Fibroblast of lung (primary cell): Measurements from ENCODE around the gene ADH6. TPM values are rescaled to one million over a fixed set of nuclear protein-coding genes. Genes with fewer than 3 reads are reported as not detected.
"Not testable (repeated sequence)": the region's sequence is repeated elsewhere in the genome, so short reads cannot be mapped to it uniquely, and the experiment has no call there.

ENCODE experiments used
- DNase-seq, 2 donors: peaks; one replicate each; pipeline versions ENCODE4 v3.0.0 to v3.0.0-alpha.2; 2010; ENCODE audit warnings: low read depth in 2 of 2
- H2AFZ ChIP-seq: 2 replicates; pipeline ENCODE4 v1.5.1; 2012; ENCODE audit warnings: low read length, control low read depth, inconsistent platforms
- H3K27ac ChIP-seq: 2 replicates; pipeline ENCODE4 v1.5.1; 2011; ENCODE audit warnings: low read length, control low read depth; ENCODE audit not compliant: insufficient read depth
- H3K27me3 ChIP-seq: 2 replicates; pipeline ENCODE4 v1.5.1; 2011; ENCODE audit warnings: mild to moderate bottlenecking, low read length; ENCODE audit not compliant: control insufficient read depth, insufficient read depth
- H3K36me3 ChIP-seq: 2 replicates; pipeline ENCODE4 v1.5.1; 2011; ENCODE audit warnings: low read length; ENCODE audit not compliant: control insufficient read depth, insufficient read depth
- H3K4me1 ChIP-seq: 2 replicates; pipeline ENCODE4 v1.5.1; 2011; ENCODE audit warnings: low read length; ENCODE audit not compliant: control insufficient read depth, insufficient read depth; ENCODE audit errors: extremely low read depth
- H3K4me2 ChIP-seq: 2 replicates; pipeline ENCODE4 v1.5.1; 2011; ENCODE audit warnings: low read length, control low read depth; ENCODE audit not compliant: insufficient read depth; ENCODE audit errors: extremely low read depth
- H3K4me3 ChIP-seq, 4 experiments: fragments of 200-600 bp in 1 of 4; sonication (generic) in 1 of 4; replicated peaks in 1 of 4; 2 replicates each; pipeline ENCODE4 v1.5.1; 2011 to 2016; ENCODE audit warnings: low read length in 4 of 4, low read depth in 3 of 4, mild to moderate bottlenecking in 3 of 4, control low read depth in 2 of 4, inconsistent platforms in 1 of 4, mixed read lengths in 1 of 4; ENCODE audit not compliant: insufficient read depth in 1 of 4; ENCODE audit errors: control extremely low read depth in 1 of 4
- H3K79me2 ChIP-seq: 2 replicates; pipeline ENCODE4 v1.5.1; 2012; ENCODE audit warnings: mild to moderate bottlenecking, low read length, inconsistent platforms; ENCODE audit not compliant: control insufficient read depth, insufficient read depth
- H3K9ac ChIP-seq: 2 replicates; pipeline ENCODE4 v1.5.1; 2011; ENCODE audit warnings: mild to moderate bottlenecking, low read length, control low read depth; ENCODE audit not compliant: insufficient read depth
- H3K9me3 ChIP-seq: 2 replicates; pipeline ENCODE4 v1.5.1; 2012; ENCODE audit warnings: low read depth, low read length; ENCODE audit not compliant: control insufficient read depth, insufficient read depth
- H4K20me1 ChIP-seq: 2 replicates; pipeline ENCODE4 v1.5.1; 2011; ENCODE audit warnings: low read length; ENCODE audit not compliant: control insufficient read depth, insufficient read depth; ENCODE audit errors: extremely low read depth
- EZH2 ChIP-seq: IDR thresholded peaks from 2 replicates; pipeline ENCODE4 v1.5.1; 2012; ENCODE audit warnings: low read length, control low read depth, mild to moderate bottlenecking; ENCODE audit errors: missing control alignments
- polyA plus RNA-seq, 2 donors: library from polyadenylated mRNA; depleted of rRNA in 1 of 2; stranded (reverse) in 1 of 2; unstranded in 1 of 2; fragments of >200 nt; gene quantifications; 2 replicates each; pipeline ENCODE4 v1.2.1, GENCODE V29; 2011 to 2012; ENCODE audit warnings: missing spikeins in 1 of 2
- total RNA-seq: library from RNA; depleted of rRNA; stranded (reverse); fragments of >200 nt; gene quantifications from 2 replicates; pipeline ENCODE4 v1.2.1, GENCODE V29; 2014
- TF ChIP-seq, protein P1 (sequence below), 2 donors: IDR thresholded peaks in 1 of 2; conservative IDR thresholded peaks in 1 of 2; 1 replicate in 1 of 2; 2 replicates in 1 of 2; pipeline ENCODE4 v1.5.1; 2011 to 2012; ENCODE audit warnings: low read length in 2 of 2, control low read depth in 1 of 2, inconsistent platforms in 1 of 2, low read depth in 1 of 2, mild to moderate bottlenecking in 1 of 2

ADH6 gene
- total and polyA plus RNA-seq, 2 donors (not counting 1 experiment from before 2014, with no cell fraction given), result 0.17 to 0.68 TPM

DNA sequence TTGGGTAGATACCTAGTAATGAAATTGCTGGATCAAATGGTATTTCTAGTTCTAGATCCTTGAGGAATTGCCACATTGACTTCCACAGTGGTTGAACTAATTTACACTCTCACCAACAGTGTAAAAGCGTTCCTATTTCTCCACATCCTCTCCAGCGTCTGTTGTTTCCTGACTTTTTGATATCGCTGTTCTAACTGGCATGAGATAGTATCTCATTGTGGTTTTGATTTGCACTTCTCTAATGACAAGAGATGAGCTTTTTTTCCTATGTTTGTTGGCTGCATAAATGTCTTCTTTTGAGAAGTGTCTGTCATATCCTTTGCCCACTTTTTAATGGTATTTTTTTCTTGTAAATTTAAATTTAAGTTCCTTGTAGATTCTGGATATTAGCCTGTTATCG, 8.6 kb upstream of the ADH6 start:
- H3K27me3 ChIP-seq, H2AFZ ChIP-seq, H4K20me1 ChIP-seq, H3K9ac ChIP-seq, H3K79me2 ChIP-seq, DNase-seq, H3K9me3 ChIP-seq, H3K4me2 ChIP-seq, H3K4me1 ChIP-seq, H3K4me3 ChIP-seq, H3K36me3 ChIP-seq, H3K27ac ChIP-seq: not testable (repeated sequence)

GRCh38 chr4:99221980-99222379, 2.9 kb upstream of the ADH6 start:
- no peaks in the 10 kb centered on the region for H4K20me1 ChIP-seq
- no peak overlapping the region for H3K4me2 ChIP-seq
- no peaks in the 10 kb centered on the region for H3K27me3 ChIP-seq
- no peak overlapping the region for H2AFZ ChIP-seq
- peak in 1 of 2 donors; percentile 81 for DNase-seq
- no peak overlapping the region for H3K4me3 ChIP-seq
- TF ChIP-seq EZH2, result no peak
- TF ChIP-seq, protein P1, sequence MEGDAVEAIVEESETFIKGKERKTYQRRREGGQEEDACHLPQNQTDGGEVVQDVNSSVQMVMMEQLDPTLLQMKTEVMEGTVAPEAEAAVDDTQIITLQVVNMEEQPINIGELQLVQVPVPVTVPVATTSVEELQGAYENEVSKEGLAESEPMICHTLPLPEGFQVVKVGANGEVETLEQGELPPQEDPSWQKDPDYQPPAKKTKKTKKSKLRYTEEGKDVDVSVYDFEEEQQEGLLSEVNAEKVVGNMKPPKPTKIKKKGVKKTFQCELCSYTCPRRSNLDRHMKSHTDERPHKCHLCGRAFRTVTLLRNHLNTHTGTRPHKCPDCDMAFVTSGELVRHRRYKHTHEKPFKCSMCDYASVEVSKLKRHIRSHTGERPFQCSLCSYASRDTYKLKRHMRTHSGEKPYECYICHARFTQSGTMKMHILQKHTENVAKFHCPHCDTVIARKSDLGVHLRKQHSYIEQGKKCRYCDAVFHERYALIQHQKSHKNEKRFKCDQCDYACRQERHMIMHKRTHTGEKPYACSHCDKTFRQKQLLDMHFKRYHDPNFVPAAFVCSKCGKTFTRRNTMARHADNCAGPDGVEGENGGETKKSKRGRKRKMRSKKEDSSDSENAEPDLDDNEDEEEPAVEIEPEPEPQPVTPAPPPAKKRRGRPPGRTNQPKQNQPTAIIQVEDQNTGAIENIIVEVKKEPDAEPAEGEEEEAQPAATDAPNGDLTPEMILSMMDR (conservative IDR thresholded peaks at IDR 0.05 in 1 of 2, IDR thresholded peaks at IDR 0.05 in 1 of 2; ENCODE audit: low read depth in 1 of 2, low read length in 2 of 2), result no peak
- H3K36me3 ChIP-seq, result no peaks in the 10 kb centered on the region
- no peaks in the 10 kb centered on the region for H3K9me3 ChIP-seq
- H3K9ac ChIP-seq, result no peak overlapping the region
- H3K4me1 ChIP-seq, result no peaks in the 10 kb centered on the region
- H3K79me2 ChIP-seq, result no peaks in the 10 kb centered on the region
- no peak overlapping the region for H3K27ac ChIP-seq

DNA sequence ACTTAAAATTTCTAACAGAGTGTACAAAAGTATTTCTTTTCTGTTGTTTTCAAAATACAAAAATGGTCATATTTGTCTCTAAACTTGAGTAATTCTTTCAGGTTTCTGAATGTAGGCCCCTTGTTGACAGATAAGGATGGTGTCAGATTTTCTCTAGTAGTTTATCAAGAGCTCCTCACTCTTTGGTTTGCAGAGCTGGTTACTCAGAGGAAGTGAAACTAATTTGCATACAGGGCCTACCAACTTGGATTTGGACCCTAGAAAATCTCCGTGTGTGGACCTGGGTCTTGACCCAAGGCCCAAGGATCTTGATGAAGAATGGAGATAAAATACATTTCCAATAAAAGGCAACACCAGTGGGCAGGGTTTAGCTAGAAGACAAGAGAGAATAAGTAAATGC, 433 bp upstream of the ADH6 start:
- Histone ChIP-seq H3K4me1 (no peaks in the 10 kb centered on the region), H3K79me2 (no peaks in the 10 kb centered on the region), H4K20me1 (no peaks in the 10 kb centered on the region), H3K9me3 (no peaks in the 10 kb centered on the region), H3K27ac (no peak overlapping the region), H3K9ac (no peak overlapping the region), H3K4me3 (no peak overlapping the region), H3K36me3 (no peaks in the 10 kb centered on the region), H3K4me2 (no peak overlapping the region), H2AFZ (no peak overlapping the region), H3K27me3 (no peaks in the 10 kb centered on the region)
- no peak for DNase-seq
- TF ChIP-seq, protein P1 (conservative IDR thresholded peaks at IDR 0.05 in 1 of 2, IDR thresholded peaks at IDR 0.05 in 1 of 2; ENCODE audit: low read depth in 1 of 2, low read length in 2 of 2), result no peak
- no peak for TF ChIP-seq EZH2

DNA sequence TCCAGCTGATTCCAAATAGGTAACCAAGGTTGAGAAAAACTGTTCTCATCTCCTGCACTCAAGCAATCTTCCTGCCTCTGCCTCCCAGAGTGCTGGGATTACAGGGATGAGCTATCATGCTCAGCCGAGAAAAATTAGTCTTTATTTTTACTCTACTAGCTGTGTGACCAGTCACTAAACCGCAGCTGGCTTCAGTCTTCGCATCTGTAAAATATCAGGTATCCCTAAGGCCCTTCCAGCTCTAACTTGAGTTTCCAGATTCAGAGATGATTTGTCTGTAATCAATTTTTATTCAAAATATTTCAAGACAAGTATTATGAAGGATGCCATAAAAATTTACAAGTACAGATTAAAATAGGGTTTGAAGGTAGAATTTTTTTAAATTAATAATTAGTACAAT, 3.5 kb downstream of the ADH6 start:
- no peak overlapping the region for H3K4me3 ChIP-seq
- H3K9ac ChIP-seq, result no peak overlapping the region
- H4K20me1 ChIP-seq, result no peaks in the 10 kb centered on the region
- no peaks in the 10 kb centered on the region for H3K9me3 ChIP-seq
- no peaks in the 10 kb centered on the region for H3K79me2 ChIP-seq
- H3K4me2 ChIP-seq, result no peak overlapping the region
- H3K27ac ChIP-seq, result no peak overlapping the region
- no peaks in the 10 kb centered on the region for H3K4me1 ChIP-seq
- H3K36me3 ChIP-seq, result no peaks in the 10 kb centered on the region
- DNase-seq, result no peak
- H3K27me3 ChIP-seq, result no peaks in the 10 kb centered on the region
- TF ChIP-seq, protein P1 (conservative IDR thresholded peaks at IDR 0.05 in 1 of 2, IDR thresholded peaks at IDR 0.05 in 1 of 2; ENCODE audit: low read depth in 1 of 2, low read length in 2 of 2), result no peak
- TF ChIP-seq EZH2, result no peak
- no peak overlapping the region for H2AFZ ChIP-seq
